GM12892 (cell line): ENCODE results near the gene ZSCAN10.

Experiments used
- POLR2A ChIP-seq: IDR thresholded peaks from 2 replicates; pipeline ENCODE4 v1.6.1; 2011; ENCODE audit warnings: low read depth, low read length, control low read depth
- POLR2AphosphoS5 ChIP-seq: IDR thresholded peaks from 2 replicates; pipeline ENCODE4 v1.6.1; 2011; ENCODE audit warnings: low read depth, low read length, control low read depth
- TAF1 ChIP-seq: IDR thresholded peaks from 2 replicates; pipeline ENCODE4 v1.6.1; 2011; ENCODE audit warnings: low read depth, mild to moderate bottlenecking, control low read depth, low read length, borderline replicate concordance

- TF ChIP-seq POLR2AphosphoS5 (no peak), POLR2A (no peak), TAF1 (no peak)
Observed at GRCh38 chr16:3086596-3087242, 12.4 kb downstream of the ZSCAN10 start.
